Measurements from ENCODE around the gene RGL1.

DNA sequence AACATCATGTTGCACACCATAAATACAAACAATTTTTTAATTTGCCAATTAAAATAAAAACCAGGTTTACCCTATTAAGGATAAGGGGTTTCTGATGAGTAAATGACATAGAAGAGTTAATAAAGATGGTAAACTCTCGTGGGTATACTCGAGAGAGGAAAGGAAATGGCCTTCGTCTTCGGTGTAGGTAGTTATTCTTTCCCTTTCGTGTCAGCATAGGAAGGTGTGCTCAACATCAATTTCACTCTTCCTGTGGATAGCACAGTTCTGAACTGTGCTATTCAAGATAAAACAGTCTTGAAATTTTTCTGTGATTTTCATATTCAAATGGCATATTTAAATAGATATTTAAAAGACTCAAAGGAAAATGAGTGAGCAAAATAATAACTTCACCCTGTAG is 98.2 kb downstream of the RGL1 start:
- TF ChIP-seq YY1 (IDR thresholded peaks at IDR 0.05; ENCODE audit: insufficient read depth, insufficient read length) (no peak), SUZ12 (IDR thresholded peaks at IDR 0.05; ENCODE audit: extremely low read depth, insufficient read depth, insufficient read length) (no peak), ZNF274 (IDR thresholded peaks at IDR 0.05; ENCODE audit: low read depth, low read length) (no peak)
